H1 (cell line): ENCODE data around the gene ANKRD12. TPM values are rescaled to one million over a fixed set of nuclear protein-coding genes. Genes with fewer than 3 reads are reported as not detected.
A peak's percentile ranks its signal among the peaks of the same experiment; 100 is the strongest.

Experiments
- CBX8 ChIP-seq: fragments of 300-800, 300-1000 bp; sonication (generic); IDR thresholded peaks from 2 replicates; pipeline ENCODE4 v1.7.1; 2016; ENCODE audit warnings: low read depth, low read length, borderline replicate concordance
- EZH2 ChIP-seq: fragments of 200-600 bp; sonication (generic); IDR thresholded peaks from 2 replicates; pipeline ENCODE4 v1.7.1; 2012; ENCODE audit warnings: low read depth, mild to moderate bottlenecking, moderate library complexity, low read length, inconsistent platforms; ENCODE audit not compliant: severe bottlenecking
- SAP30 ChIP-seq: fragments of 300-600 bp; sonication (generic); IDR thresholded peaks from 2 replicates; pipeline ENCODE4 v1.7.1; 2012; ENCODE audit warnings: low read length, moderate library complexity, mild to moderate bottlenecking, inconsistent platforms; ENCODE audit not compliant: insufficient read depth, insufficient replicate concordance
- polyA plus RNA-seq, 7 experiments: library from polyadenylated mRNA; depleted of rRNA in 3 of 7; stranded (reverse) in 5 of 7; unstranded in 2 of 7; fragments of >200 nt in 5 of 7; fragments of 200-250 nt in 2 of 7; gene quantifications; 1 replicate in 5 of 7; 2 replicates in 1 of 7; 4 replicates in 1 of 7; pipeline versions ENCODE4 v1.2.1 to v1.2.3, GENCODE V29; 2011 to 2013; ENCODE audit warnings: missing spikeins in 2 of 7, mixed read lengths in 2 of 7
- total RNA-seq: library from RNA; stranded (reverse); fragmentation: NEBNext Ultra II Directional; extraction: Animal tissue kit (Norgen Biotek cat#: 25700); gene quantifications from 2 replicates; pipeline ENCODE4 v1.2.1, GENCODE V29; 2021

ANKRD12 gene
- total and polyA plus RNA-seq, 2 of the 8 experiments (the other 6 are each of a cell fraction or from before 2014, with no cell fraction given): 2.6 to 37.9 TPM

GRCh38 chr18:9137168-9138066 is 836 bp downstream of the ANKRD12 start (continued):
- TF ChIP-seq EZH2 (no peak), SAP30 (peak; percentile 39), CBX8 (no peak)
